ENCODE results near the gene RAB32.

Gene RAB32

GRCh38 chr6:146583966-146584365 lies 40.3 kb downstream of the RAB32 start:
- FAIRE-seq = no peak

- FAIRE-seq = no peak
These were observed 43.8 kb downstream of the RAB32 start for GRCh38 chr6:146587459-146587858.

DNA sequence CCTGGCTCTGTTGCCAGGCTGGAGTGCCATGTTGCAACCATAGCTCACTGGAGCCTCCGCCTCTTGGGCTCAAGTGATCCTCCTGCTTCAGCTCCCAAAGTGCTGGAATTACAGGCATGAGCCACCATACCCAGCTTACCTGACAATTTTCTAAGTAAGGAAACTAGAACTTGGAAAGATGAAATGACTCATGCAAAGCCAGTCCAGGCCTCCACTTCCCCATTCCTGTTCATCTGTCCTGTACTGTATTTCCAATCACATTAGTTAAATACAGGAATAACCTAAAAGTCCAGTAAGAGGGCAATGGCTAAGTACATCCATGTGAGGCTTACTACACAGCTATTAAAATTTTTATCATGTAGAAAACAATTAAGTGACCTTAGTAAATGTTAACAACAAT lies 46.9 kb downstream of the RAB32 start:
- FAIRE-seq = no peak

- FAIRE-seq = no peak
These were observed 48.8 kb downstream of the RAB32 start for GRCh38 chr6:146592451-146592850.

- no peak for FAIRE-seq
These were observed 50.4 kb downstream of the RAB32 start for GRCh38 chr6:146593986-146594385.

- FAIRE-seq = no peak
These were observed 50.9 kb downstream of the RAB32 start for GRCh38 chr6:146594495-146594894.

GRCh38 chr6:146595972-146596731 lies 52.5 kb downstream of the RAB32 start:
- no peak for FAIRE-seq

GRCh38 chr6:146598772-146599405 lies 55.3 kb downstream of the RAB32 start, which contains the start of gene ADGB:
Gene ADGB, plus strand, starts transcription at chr6:146598972. Its CDS starts 69 bp downstream, at chr6:146599041.
- FAIRE-seq = no peak

DNA sequence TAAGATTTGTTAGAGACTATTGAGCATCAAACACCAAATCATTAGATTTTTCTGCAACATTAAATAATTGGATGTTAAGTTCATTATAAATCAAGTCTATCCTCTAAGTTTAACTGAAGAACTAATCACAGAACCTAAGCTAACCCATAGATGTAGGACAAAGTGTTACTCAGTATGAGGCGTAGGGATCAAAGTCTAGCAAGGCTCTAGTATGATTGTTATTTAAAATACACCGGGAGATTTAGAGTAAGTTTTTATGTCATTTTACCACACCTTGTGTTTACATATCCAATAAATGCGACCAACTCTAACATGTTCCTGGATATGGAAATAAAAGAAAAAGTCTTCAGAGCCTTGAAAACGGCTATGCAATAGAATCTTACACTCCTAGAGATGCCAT lies 57.7 kb downstream of the RAB32 start:
- FAIRE-seq = no peak

DNA sequence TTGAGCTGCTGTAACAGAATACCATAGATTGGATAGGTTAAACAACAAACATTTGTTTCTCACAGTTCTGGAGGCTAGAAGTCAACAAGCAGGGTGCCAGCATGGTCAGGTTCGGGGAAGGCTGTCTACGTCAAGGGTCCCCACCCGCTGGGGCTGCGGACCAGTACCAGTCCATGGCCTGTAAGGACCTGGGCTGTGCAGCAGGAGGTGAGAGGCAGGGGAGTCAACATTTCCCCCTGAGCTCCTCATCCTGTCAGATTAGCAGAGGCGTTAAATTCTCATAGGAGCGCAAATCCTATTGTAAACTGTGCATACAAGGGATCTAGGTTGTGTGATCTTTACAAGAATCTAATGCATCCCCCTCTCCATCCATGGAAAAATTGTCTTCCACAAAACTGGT lies 58.9 kb downstream of the RAB32 start:
- no peak for FAIRE-seq

All from islet of Langerhans (tissue), 1 donor.